GM21717 (cell line): Measurements from ENCODE around the gene PDIA6.
"Not testable (repeated sequence)": the region's sequence is repeated elsewhere in the genome, so short reads cannot be mapped to it uniquely, and the experiment has no call there.

Source experiments
- ATAC-seq: cut with Tn5 transposase; IDR thresholded peaks from one replicate; pipeline ENCODE4 v1.9.1; 2021; ENCODE audit warnings: mild to moderate bottlenecking, moderate library complexity; ENCODE audit not compliant: unreplicated experiment

The PDIA6 gene

DNA sequence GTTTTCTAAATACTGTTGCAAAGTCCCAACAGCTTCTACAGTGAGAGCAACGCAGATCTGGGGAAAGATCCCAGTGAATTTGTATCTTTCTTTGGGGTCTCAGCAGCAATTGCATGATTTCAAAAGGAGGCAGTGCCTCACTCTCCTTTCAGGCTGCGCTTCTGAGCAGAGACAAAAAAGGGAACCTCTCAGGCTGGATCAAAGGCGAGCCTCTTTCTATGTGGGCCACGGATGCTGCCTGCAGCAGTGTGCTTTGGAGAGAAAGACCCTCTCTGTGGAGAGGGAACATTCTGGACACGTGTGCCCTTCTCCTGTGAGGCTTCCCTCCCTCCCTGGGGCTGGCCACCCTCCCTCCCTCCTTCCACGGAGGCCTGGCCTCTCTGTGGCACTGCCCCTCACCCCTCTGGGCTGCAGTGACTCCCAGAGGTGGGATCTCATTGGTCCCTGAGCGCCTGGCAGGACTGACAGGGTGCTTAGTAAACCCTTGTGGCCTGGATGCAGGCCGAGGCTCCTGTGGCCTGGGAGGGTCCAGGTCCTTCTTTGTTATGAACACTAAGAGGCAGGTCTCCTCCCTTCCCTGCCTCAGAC is 21.6 kb upstream of the PDIA6 start:
- ATAC-seq, result no peak

DNA sequence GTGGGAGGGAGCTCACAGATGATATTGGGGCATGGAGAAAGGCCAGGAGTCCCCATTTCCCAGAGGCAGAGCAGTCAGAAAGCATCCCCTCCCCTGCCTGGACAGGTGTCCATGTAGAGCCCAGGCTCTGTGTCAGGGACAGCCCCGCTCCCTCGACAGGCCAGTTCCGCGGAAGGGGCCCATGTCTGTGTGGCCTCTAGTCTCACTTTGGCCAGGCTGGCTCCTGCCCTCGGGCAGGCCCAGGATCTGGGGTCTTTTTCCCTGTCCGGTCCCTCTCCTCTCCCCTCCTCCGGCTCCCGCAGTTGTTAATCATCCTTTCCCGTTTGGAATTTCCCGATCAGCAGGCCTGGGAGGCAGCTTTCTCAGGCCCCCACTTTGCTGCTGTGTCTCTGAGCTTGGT is 20.4 kb upstream of the PDIA6 start:
- ATAC-seq, result no peak

GRCh38 chr2:10832203-10832936 is 19.8 kb upstream of the PDIA6 start:
- ATAC-seq, result peak; percentile 75

DNA sequence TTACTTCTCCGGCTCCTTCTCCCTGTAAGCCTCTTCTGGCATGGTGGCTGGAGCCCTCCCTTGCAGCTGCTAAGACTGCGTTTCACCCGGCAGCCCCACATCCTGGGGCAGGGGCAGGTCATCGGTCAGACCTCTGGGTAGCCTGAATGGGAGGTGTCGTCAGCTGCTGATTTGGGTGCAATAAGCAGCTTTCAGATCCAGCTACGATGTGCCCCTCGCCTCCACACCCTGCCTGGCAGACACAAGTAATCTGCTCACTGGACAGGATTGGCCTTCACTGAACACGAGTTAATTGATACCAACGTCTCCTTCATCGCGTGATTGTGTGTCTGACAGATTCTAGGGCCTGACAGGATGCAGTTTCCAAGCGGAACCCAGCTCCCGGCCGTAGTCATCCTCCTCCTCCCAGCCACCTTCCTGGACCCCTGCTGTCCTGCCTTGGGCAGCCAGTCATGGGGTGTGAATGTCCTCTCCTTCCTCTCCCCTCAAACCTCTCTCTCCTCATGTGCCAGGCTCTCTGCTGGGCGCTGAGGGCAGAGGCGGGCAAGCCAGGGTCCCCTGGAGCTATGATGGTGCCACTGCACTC is 18.9 kb upstream of the PDIA6 start:
- no peak for ATAC-seq

DNA sequence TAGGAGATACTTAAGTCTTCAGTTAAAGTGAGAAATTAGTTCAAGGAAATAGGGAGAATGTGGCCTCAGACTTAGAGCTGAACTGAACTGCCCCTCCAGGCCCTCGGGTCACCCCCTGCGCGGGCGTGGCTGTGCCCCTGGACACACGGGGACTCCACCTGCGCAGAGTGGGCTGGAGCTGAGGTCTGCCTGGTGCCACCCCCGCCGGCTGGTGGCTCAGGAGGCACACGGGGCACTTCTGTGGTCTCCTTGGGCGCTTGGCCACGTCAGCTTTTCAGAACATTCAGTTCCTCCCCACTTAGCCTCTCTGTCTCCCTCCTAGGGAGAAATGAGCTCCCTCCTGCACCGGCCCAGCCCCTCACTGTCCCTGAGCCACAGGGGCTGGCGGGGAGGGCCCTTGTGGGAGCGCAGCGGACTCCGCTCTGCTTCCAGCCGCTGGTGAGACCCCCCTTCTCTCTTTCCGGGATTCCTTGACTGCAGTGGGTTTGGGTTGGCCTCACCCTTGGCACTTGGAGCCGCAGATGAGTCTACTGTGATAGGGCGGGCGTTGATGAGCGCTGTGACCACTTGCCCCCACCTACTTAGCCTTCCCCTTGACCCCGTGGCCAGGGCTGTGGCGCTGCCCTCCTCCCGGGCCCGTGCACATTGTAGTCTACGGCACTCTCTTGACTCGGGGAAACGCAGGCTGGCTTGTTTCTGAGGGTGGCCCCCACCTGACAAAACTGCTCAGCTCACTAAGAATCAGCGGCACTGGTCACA is 18.2 kb upstream of the PDIA6 start:
- ATAC-seq, result no peak

DNA sequence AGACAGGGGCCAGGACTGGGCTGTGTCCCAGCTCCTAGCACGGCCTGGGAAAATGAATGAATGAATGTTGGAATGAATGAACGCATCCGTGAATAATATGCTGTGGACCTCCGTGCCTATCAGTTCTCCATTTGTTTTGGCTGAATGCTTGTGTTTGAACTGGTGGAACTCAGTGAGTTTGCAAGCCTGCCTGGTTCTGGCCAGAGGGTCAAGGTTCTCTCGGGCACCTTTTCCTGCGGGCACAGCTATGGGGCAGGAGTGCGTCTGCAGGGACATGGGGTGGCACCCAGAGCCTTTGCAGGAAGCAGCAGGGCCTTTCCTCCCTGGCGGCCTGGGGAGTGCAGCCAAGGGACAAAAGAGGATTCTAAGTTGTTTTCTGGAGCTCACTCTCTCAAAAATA is 17.6 kb upstream of the PDIA6 start:
- no peak for ATAC-seq

- ATAC-seq, result no peak
Observed at GRCh38 chr2:10829299-10829698, 16.7 kb upstream of the PDIA6 start.

GRCh38 chr2:10828346-10828745 is 15.8 kb upstream of the PDIA6 start:
- no peak for ATAC-seq

- no peak for ATAC-seq
Observed at GRCh38 chr2:10826625-10827024, 14.0 kb upstream of the PDIA6 start.

DNA sequence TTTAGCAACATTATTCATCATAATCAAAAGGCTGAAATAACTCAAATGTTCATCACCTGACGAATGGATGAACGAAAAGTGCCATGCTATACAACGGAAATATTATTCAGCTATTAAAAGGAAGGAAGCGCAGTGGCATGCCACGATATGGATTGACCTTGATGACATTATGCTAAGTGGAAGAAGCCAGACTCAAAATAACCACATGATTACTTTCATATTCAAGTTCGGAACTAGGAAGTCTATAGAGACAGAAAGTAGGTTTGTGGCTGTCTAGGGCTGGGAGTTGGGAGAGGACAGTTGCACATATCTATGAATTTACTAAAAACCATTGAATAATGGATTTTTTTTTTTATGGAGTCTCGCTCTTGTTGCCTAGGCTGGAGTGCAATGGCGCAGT is 13.4 kb upstream of the PDIA6 start:
- no peak for ATAC-seq

- ATAC-seq, result no peak
Observed at GRCh38 chr2:10824191-10824590, 11.6 kb upstream of the PDIA6 start.

- ATAC-seq, result no peak
Observed at GRCh38 chr2:10820978-10821695, 8.6 kb upstream of the PDIA6 start.

DNA sequence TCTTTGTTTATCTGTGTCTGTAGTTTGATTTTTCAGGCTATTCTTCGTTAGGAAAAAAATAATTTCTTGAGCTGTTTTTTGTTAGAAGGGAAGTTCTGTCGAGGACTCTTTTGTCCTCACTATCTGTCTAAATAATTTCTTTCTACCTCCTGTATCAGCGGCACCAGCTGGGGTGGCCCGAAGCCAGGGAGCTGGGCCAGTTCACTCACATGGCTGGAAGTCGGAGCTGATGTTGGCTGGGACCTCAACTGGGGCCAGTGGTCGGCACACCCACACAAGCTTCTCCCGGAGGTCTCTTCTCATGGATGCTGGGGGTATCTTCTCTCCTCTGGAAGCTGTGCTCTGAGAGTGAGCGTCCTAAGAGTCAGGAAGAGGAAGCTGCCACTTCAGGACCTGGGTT is 8.0 kb upstream of the PDIA6 start:
- ATAC-seq, result no peak

- ATAC-seq, result no peak
Observed at GRCh38 chr2:10819714-10820314, 7.2 kb upstream of the PDIA6 start.

DNA sequence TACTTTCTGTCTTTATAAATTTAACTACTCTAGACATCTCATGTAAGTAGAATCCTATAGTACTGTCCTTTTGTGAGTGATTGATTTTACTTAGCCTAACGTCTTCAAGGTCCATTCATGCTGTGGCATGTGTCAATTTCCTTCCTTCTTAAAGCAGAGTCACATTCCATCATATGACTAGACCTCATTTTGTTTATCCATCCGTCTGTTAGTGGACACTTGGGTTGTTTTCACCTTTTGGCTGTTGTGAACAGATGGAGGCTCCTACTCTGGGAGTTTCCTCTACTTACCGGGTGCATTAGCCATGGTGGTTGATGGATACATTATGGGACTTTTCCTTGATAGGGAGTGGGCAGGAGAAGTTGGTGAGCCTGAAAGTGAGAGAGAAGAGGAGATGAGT is 6.4 kb upstream of the PDIA6 start:
- ATAC-seq, result no peak

DNA sequence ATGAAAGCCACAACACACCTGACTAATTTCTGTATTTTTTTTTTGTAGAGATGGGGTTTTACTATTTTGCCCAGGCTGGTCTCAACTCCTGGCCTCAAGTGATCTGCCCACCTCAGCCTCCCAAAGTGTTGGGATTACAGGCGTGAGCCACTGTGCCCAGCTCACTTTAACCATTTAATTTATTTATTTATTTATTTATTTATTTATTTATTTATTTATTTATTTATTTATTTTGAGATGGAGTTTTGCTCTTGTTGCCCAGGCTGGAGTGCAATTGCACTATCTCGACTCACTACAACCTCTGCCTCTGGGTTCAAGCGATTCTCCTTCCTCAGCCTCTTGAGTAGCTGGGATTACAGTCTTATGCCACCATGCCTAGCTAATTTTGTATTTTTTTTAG is 5.7 kb upstream of the PDIA6 start:
- not testable (repeated sequence) for ATAC-seq

DNA sequence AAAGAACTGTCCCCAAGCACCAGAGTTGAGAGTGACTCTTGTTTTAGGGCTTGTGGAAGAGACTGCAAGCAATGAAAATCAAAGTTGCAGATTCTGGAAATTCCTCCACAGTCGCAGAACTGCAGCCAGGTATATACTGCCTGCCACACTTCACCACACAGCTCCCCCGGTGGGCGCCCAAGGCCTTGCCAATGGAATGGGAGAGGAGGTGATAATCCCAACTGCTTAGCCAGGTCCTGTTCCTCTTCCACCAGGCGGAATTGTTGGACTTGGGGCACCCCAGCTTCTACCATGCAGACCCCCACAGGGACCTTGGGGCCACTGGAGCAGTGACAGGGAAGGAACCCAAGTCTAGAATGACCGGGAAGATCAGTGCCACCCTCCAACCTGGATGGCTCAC is 4.8 kb upstream of the PDIA6 start:
- ATAC-seq, result no peak

DNA sequence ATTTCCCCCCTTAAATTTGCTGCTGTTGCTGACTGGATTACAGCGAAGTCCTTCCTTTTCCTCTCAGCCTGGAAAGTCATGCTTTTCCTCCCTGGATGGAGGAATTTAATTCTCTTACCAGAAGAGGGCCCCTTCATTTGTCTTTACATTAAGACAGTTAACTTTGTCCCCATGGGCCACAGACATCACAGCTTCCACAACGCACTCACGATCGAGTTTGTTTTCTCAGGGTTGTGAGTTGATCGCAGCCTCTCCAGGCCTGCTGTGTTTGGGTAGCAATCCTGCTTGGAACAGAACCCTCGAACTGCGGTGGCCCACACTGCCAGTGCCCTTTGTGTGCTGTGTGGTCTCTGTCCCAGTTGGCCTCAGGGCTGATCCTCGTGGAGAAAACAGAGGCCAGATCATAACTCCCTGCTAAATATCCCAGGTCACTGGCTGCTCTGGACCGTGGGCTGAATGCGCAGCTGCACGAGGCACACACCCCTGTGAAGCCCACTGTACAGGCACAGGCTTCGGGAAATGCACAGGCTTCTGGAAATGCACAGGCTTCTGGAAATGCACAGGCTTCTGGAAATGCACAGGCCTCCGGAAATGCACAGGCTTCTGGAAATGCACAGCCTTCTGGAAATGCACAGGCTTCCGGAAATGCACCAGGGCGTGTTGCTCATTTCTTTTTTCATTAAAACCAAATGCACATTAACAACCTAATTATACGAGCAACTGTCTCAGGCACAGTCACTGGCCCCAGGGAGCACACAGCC is 2.2 kb upstream of the PDIA6 start:
- no peak for ATAC-seq

DNA sequence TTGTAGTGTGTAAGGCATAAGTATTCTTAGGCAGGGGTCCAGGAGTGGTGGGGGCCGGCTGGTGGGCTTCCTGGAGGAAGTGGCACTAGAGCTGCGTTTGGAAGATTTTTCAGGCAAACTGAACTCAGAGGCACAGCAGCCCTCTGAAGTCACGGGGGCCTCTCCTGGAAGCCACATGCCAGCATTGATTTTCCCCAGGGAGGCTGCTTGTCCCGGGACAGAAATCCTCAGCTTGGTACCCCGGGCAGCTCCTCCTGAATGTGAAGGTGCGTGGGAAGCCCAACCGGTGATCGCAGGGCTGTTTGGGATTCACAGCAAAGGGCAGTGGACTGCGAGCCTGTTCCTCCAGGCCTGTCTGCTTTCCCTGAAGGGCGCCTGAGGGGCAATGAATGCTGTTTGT is 1.6 kb upstream of the PDIA6 start:
- ATAC-seq, result no peak
